Body of pancreas (tissue), 4 donors: ENCODE measurements around the gene SLC19A3.

Experiments
- POLR2A ChIP-seq, 3 donors: fragments of 450-650 bp; IDR thresholded peaks; one replicate each; pipeline ENCODE4 v1.6.1; 2016; ENCODE audit warnings: antibody characterized with exemption in 3 of 3, mild to moderate bottlenecking in 2 of 3
- TF ChIP-seq, protein P1 (sequence below), 7 experiments: fragments of 450-650 bp in 4 of 7; fragments of 200-600 bp in 3 of 7; sonication (generic) in 3 of 7; IDR thresholded peaks; one replicate each; pipeline ENCODE4 v1.5.1; 2016 to 2019; ENCODE audit warnings: antibody characterized with exemption in 7 of 7

DNA sequence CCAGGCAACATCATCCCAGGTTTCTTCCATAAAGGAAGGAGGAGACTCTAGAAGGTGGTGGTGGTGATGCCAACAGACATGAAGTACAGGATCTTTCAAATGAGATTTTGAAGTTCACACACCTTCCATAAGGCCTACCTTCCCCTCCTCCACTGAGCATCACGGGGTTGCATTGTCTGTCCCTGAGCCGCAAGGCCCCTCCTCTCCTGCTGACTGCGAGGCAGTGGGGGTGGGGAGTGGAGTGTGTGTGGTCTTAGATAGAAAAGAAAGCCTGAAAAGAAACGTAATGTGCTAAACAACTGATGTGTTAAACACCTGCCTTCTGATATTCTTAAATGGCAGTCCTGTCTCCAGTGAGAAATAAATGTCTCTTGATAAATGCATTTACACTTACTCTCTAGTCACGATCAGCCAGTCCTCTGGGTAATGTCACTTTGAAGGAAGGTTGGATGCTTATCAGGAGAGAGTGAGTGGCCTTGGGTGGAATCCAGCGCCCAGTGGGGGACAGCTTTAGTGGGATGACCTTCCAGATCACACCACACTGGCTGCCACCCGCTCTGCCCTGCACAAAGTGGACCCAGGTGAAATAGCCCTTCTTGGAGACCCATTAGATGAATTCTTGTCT lies 56.7 kb downstream of the SLC19A3 start:
- TF ChIP-seq, protein P1, sequence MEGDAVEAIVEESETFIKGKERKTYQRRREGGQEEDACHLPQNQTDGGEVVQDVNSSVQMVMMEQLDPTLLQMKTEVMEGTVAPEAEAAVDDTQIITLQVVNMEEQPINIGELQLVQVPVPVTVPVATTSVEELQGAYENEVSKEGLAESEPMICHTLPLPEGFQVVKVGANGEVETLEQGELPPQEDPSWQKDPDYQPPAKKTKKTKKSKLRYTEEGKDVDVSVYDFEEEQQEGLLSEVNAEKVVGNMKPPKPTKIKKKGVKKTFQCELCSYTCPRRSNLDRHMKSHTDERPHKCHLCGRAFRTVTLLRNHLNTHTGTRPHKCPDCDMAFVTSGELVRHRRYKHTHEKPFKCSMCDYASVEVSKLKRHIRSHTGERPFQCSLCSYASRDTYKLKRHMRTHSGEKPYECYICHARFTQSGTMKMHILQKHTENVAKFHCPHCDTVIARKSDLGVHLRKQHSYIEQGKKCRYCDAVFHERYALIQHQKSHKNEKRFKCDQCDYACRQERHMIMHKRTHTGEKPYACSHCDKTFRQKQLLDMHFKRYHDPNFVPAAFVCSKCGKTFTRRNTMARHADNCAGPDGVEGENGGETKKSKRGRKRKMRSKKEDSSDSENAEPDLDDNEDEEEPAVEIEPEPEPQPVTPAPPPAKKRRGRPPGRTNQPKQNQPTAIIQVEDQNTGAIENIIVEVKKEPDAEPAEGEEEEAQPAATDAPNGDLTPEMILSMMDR (IDR thresholded peaks at IDR 0.05), result no peak
- no peak for TF ChIP-seq POLR2A (IDR thresholded peaks at IDR 0.05)
